ENCODE results near the gene RASA3. TPM values are rescaled to one million over a fixed set of nuclear protein-coding genes. Genes with fewer than 3 reads are reported as not detected.

Gene RASA3
- total and polyA plus RNA-seq, 9 of the 15 experiments (the other 6 are each of a cell fraction or from before 2014, with no cell fraction given) = 0.72 to 25.3 (median 14.4) TPM

- TF ChIP-seq RBBP5 (IDR thresholded peaks at IDR 0.05; ENCODE audit: borderline replicate concordance, insufficient read depth, low read length, poor library complexity, severe bottlenecking) = peak; percentile 16
- TF ChIP-seq POU5F1 (IDR thresholded peaks at IDR 0.05; ENCODE audit: borderline replicate concordance, low read depth, low read length, partially characterized antibody) = no peak
- TF ChIP-seq TCF7 (IDR thresholded peaks at IDR 0.05; ENCODE audit: borderline replicate concordance) = no peak
- no peak for TF ChIP-seq KDM4B (IDR thresholded peaks at IDR 0.05; ENCODE audit: borderline replicate concordance in 2 of 2, low read depth in 1 of 2)
- TF ChIP-seq, protein P1, sequence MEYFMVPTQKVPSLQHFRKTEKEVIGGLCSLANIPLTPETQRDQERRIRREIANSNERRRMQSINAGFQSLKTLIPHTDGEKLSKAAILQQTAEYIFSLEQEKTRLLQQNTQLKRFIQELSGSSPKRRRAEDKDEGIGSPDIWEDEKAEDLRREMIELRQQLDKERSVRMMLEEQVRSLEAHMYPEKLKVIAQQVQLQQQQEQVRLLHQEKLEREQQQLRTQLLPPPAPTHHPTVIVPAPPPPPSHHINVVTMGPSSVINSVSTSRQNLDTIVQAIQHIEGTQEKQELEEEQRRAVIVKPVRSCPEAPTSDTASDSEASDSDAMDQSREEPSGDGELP (CRISPR knock-in tag; IDR thresholded peaks at IDR 0.05; ENCODE audit: borderline replicate concordance) = peak; percentile 8; the same call in 1 of the 2 replicates
- TF ChIP-seq ZNF280A (IDR thresholded peaks at IDR 0.05; ENCODE audit: low read depth, partially characterized antibody) = no peak
- TF ChIP-seq, protein P2, sequence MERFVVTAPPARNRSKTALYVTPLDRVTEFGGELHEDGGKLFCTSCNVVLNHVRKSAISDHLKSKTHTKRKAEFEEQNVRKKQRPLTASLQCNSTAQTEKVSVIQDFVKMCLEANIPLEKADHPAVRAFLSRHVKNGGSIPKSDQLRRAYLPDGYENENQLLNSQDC (CRISPR knock-in tag; IDR thresholded peaks at IDR 0.05) = no peak
- TF ChIP-seq, protein P3, sequence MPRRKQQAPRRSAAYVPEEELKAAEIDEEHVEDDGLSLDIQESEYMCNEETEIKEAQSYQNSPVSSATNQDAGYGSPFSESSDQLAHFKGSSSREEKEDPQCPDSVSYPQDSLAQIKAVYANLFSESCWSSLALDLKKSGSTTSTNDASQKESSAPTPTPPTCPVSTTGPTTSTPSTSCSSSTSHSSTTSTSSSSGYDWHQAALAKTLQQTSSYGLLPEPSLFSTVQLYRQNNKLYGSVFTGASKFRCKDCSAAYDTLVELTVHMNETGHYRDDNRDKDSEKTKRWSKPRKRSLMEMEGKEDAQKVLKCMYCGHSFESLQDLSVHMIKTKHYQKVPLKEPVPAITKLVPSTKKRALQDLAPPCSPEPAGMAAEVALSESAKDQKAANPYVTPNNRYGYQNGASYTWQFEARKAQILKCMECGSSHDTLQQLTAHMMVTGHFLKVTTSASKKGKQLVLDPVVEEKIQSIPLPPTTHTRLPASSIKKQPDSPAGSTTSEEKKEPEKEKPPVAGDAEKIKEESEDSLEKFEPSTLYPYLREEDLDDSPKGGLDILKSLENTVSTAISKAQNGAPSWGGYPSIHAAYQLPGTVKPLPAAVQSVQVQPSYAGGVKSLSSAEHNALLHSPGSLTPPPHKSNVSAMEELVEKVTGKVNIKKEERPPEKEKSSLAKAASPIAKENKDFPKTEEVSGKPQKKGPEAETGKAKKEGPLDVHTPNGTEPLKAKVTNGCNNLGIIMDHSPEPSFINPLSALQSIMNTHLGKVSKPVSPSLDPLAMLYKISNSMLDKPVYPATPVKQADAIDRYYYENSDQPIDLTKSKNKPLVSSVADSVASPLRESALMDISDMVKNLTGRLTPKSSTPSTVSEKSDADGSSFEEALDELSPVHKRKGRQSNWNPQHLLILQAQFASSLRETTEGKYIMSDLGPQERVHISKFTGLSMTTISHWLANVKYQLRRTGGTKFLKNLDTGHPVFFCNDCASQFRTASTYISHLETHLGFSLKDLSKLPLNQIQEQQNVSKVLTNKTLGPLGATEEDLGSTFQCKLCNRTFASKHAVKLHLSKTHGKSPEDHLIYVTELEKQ (CRISPR knock-in tag; IDR thresholded peaks at IDR 0.05) = no peak
Measured at GRCh38 chr13:114131583-114132418, 622 bp downstream of the RASA3 start (continued).

Data from K562 (cell line).